Measurements from ENCODE around the gene LAMTOR3.

LAMTOR3 gene, protein sequence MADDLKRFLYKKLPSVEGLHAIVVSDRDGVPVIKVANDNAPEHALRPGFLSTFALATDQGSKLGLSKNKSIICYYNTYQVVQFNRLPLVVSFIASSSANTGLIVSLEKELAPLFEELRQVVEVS

DNA sequence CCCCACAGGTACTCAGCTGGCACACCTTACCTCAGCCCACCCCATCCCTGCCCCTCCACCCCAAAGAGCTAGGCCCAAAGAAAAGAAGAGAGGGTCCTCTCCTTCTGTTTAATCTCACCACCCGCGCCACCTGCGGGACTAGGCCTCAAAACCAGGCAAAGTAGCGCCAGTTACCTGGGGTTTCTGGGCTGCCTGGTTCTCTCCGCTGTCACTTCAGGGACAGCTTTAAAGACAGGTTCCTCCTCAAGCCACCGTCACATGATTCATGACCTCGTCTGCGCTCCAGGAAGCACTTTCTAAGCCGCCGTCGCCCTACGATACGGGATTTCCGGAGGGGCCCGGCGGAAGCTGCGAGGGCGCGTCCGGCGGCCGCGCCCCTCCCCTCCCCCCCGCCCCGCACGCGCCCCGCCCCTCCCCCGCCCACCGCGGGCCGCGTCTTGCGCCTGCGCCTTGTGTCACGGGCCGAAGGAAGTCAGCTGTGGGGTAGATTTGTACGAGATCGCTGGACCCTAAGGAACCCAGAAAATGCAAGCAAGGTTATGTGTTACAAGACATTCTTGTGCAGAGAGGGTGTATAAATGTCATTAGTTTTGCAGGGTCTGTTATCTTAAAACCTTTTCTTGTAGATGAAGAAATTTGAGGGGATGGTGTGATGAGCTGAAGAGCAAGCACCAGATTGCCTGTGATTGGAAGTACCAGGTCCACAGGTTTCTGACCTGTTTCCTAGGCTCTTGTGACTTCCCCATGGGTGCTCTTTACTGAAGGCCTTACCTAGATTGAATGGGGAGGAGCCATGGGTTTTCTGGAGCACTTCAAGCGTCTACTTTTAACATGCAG lies at the start of gene LAMTOR3:
TSS of gene LAMTOR3 (minus strand) at position 267 of the 837 bp plus-strand sequence. CDS start 464 bp downstream, outside the sequence.
- no peak for TF ChIP-seq JUND (IDR thresholded peaks at IDR 0.05; ENCODE audit: low read depth)
- peak; percentile 66 to 92 for DNase-seq (ENCODE audit: low read depth in 1 of 2, low spot score in 1 of 2)
- in situ Hi-C loops (cut with HindIII; ENCODE audit: low pct_unique_long_range_greater_than_20kb, low sequenced_read_pairs) = no loop called here

- in situ Hi-C loops (cut with HindIII; ENCODE audit: low pct_unique_long_range_greater_than_20kb, low sequenced_read_pairs) = no loop called here
- no peak for TF ChIP-seq JUND (IDR thresholded peaks at IDR 0.05; ENCODE audit: low read depth)
- no peak for DNase-seq (ENCODE audit: low read depth in 1 of 2, low spot score in 1 of 2)
These were observed 44.1 kb upstream of the LAMTOR3 start for GRCh38 chr4:99938243-99938753.

GRCh38 chr4:99934891-99935290 lies 40.7 kb upstream of the LAMTOR3 start:
- TF ChIP-seq JUND (IDR thresholded peaks at IDR 0.05; ENCODE audit: low read depth) = no peak
- no peak for DNase-seq (ENCODE audit: low read depth in 1 of 2, low spot score in 1 of 2)
- in situ Hi-C loops (cut with HindIII; ENCODE audit: low pct_unique_long_range_greater_than_20kb, low sequenced_read_pairs) = no loop called here

- no peak for DNase-seq (ENCODE audit: low read depth in 1 of 2, low spot score in 1 of 2)
- in situ Hi-C loops (cut with HindIII; ENCODE audit: low pct_unique_long_range_greater_than_20kb, low sequenced_read_pairs) = no loop called here
- TF ChIP-seq JUND (IDR thresholded peaks at IDR 0.05; ENCODE audit: low read depth) = no peak
These were observed 33.3 kb upstream of the LAMTOR3 start for GRCh38 chr4:99927566-99927965.

DNA sequence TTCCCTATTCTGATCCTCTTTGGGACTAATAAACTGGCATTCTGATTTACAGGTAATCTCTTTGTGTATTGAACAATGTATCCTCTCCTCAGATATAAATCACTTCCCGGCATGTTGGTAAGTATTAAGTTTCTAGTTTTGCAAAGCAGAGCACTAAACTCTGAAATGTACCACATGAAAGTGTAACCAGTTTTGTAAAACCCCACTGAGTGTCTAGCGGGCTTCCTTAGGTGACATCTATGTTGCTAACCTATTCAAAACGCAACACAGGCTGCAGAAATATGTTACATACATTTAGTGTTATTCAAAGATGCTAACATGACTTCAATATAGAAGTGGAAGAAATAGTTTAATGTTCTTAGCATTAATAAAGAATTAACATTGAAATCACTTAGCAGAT lies 26.9 kb upstream of the LAMTOR3 start:
- TF ChIP-seq JUND (IDR thresholded peaks at IDR 0.05; ENCODE audit: low read depth) = no peak
- DNase-seq (ENCODE audit: low read depth in 1 of 2, low spot score in 1 of 2) = no peak
- in situ Hi-C loops (cut with HindIII; ENCODE audit: low pct_unique_long_range_greater_than_20kb, low sequenced_read_pairs) = no loop called here

DNA sequence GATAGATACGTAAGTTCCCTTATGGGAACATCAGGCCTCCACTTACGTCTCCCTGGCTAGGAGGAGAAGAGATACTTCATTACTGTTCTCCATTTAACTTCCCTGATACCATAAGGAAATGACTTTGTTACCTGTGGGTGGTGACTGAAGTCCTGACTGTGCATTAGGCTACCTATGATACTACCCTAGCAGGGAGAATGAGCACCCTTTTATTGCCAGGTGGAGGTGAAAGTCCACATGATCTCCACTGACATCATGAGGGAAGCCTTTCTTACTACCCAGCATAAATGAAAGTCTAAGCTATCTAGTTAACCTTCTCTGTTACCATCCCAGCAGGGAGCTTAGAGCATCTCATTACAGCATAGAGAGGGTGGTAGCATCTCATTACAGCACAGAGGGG lies 24.4 kb upstream of the LAMTOR3 start:
- TF ChIP-seq JUND (IDR thresholded peaks at IDR 0.05; ENCODE audit: low read depth) = no peak
- in situ Hi-C loops (cut with HindIII; ENCODE audit: low pct_unique_long_range_greater_than_20kb, low sequenced_read_pairs) = no loop called here
- DNase-seq (ENCODE audit: low read depth in 1 of 2, low spot score in 1 of 2) = no peak

- in situ Hi-C loops (cut with HindIII; ENCODE audit: low pct_unique_long_range_greater_than_20kb, low sequenced_read_pairs) = no loop called here
- TF ChIP-seq JUND (IDR thresholded peaks at IDR 0.05; ENCODE audit: low read depth) = no peak
- DNase-seq (ENCODE audit: low read depth in 1 of 2, low spot score in 1 of 2) = no peak
These were observed 23.3 kb upstream of the LAMTOR3 start for GRCh38 chr4:99917575-99917974.

GRCh38 chr4:99915449-99915848 lies 21.2 kb upstream of the LAMTOR3 start:
- in situ Hi-C loops (cut with HindIII; ENCODE audit: low pct_unique_long_range_greater_than_20kb, low sequenced_read_pairs) = no loop called here
- no peak for DNase-seq (ENCODE audit: low read depth in 1 of 2, low spot score in 1 of 2)
- TF ChIP-seq JUND (IDR thresholded peaks at IDR 0.05; ENCODE audit: low read depth) = no peak

DNA sequence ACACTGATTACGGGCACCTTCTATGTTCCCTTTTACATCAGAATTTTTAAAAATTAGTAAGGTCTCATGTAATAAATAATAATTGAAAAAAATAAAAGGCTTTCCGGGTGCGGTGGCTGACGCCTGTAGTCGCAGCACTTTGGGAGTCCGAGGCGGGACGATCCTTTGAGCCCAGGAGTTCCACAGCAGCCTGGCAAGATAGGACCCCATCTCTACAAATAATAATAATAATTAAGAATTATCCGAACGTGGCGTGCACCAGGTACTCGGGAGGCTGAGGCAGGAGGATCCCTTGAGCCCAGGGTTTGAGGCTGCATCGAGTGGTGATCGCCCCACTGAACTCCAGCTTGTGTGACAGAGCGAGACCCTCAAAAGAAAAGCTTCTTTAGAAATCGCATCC lies 771 bp upstream of the LAMTOR3 start:
- no peak for TF ChIP-seq JUND (IDR thresholded peaks at IDR 0.05; ENCODE audit: low read depth)
- no peak for DNase-seq (ENCODE audit: low read depth in 1 of 2, low spot score in 1 of 2)
- in situ Hi-C loops (cut with HindIII; ENCODE audit: low pct_unique_long_range_greater_than_20kb, low sequenced_read_pairs) = no loop called here

GRCh38 chr4:99893839-99894160 lies 427 bp downstream of the LAMTOR3 start:
- no peak for DNase-seq (ENCODE audit: low read depth in 1 of 2, low spot score in 1 of 2)
- in situ Hi-C loops (cut with HindIII; ENCODE audit: low pct_unique_long_range_greater_than_20kb, low sequenced_read_pairs) = no loop called here

DNA sequence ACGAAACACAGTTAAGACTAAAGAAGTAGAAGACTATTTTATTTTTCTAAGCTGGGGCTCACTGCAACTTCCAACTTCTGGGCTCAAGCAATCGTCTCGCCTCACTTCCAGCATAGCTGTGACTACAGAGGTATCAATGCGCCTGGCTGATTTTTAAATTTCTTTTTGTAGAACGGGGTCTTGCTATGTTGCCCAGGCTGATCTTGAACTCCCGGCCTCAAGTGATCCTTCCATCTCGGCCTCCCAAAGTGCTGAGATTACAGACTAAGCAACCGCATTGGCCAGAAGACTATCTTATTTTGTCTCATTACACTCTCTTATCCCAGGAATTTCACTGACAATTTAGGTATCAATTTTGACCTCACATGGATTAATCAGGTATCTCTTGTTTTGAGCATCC lies 1.2 kb downstream of the LAMTOR3 start:
- no peak for TF ChIP-seq JUND (IDR thresholded peaks at IDR 0.05; ENCODE audit: low read depth)
- DNase-seq (ENCODE audit: low read depth in 1 of 2, low spot score in 1 of 2) = no peak
- in situ Hi-C loops (cut with HindIII; ENCODE audit: low pct_unique_long_range_greater_than_20kb, low sequenced_read_pairs) = no loop called here

More at GRCh38 chr4:99893839-99894160, 427 bp downstream of the LAMTOR3 start:
- TF ChIP-seq JUND (IDR thresholded peaks at IDR 0.05; ENCODE audit: low read depth) = no peak

- in situ Hi-C loops (cut with HindIII; ENCODE audit: low pct_unique_long_range_greater_than_20kb, low sequenced_read_pairs) = no loop called here
- no peak for DNase-seq (ENCODE audit: low read depth in 1 of 2, low spot score in 1 of 2)
- no peak for TF ChIP-seq JUND (IDR thresholded peaks at IDR 0.05; ENCODE audit: low read depth)
These were observed 2.9 kb downstream of the LAMTOR3 start for GRCh38 chr4:99891351-99891750.

DNA sequence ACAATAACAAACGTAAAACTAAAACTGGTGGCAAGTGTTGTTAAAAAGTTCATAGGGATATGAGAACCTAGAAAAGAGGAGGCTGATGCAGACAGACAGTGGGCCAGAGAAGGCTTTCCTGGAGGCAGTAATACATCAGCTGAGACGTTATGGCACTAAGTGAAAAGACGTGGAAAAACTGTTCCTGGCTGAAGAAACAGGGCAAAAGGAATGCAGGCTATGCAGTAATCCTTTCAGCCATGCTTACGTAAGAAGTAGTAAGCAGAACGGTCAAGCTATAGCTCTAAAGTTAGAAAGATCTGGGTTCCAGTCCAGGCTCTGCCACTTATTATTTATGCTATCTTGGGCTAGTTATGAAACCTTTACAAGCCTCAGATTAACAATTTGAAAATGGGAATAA lies 6.4 kb downstream of the LAMTOR3 start:
- in situ Hi-C loops (cut with HindIII; ENCODE audit: low pct_unique_long_range_greater_than_20kb, low sequenced_read_pairs) = no loop called here
- no peak for DNase-seq (ENCODE audit: low read depth in 1 of 2, low spot score in 1 of 2)
- no peak for TF ChIP-seq JUND (IDR thresholded peaks at IDR 0.05; ENCODE audit: low read depth)
